ENCODE measurements around the gene ANKFN1.

The ANKFN1 gene

DNA sequence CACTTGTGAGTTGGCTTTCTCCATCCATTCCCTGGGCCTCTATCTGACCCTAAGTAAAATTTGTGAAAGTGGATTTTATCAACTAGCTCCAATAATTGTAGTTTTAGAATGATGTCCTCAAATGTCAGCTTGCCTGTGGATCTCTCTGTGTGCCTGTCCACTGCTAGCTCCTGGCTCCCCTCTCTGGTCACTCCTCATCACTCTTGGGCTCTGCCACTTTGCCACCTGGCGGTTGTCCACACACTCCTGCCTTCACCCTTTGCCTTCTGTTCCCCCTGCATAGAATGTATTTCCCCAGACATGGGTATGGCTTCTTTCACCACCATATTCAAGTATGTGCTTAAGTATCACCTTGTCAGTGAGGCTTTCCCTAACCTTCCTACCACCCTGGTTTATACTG lies 19.8 kb downstream of the ANKFN1 start:
- DNase-seq (ENCODE audit: low read depth, low spot score): no peak
- H3K4me3 ChIP-seq (ENCODE audit: low read length): no peak overlapping the region

DNA sequence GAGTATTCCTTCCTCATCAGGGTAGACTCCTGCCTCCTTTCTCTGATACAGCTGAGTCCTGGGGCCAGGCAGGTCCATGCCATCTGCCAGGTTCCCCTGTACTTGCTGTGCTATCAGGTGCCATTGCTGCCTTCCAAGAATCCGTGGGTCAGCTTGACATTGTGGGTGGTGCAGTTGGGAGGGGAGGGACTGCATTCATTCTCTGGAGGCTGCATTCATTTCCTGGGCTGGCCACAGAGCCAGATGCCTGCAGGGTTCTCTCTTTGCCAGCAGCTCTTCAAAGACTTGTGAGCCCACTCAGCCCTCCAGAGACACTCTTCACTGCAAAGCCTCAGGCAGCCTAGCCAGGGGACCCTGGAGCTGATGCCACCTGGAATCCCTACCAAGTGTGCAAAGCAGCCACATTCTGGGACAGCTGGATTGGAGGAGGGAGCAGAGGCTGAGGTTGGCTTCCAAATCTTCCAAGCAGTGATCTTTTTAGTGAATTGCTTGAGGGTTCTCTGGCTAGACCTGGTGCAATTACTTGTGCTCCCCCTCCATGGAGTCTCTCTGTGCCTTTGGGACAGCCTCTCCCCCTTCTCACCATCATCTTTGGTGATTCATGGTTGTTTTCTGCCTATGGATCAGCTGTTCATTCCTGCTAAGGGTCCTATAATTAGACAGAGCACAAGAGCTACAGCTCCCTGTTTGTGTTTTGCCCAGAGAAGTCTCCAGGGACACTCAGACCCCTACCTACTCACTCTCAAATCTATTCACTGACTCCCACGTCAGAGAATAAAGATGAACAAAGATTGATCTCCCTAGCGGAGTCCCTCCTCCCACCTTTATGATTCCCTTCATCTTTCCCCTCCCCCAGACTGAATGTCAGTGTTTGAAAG lies 20.9 kb downstream of the ANKFN1 start:
- DNase-seq (ENCODE audit: low read depth, low spot score): peak; percentile 64
- H3K4me3 ChIP-seq (ENCODE audit: low read length): no peak overlapping the region

DNA sequence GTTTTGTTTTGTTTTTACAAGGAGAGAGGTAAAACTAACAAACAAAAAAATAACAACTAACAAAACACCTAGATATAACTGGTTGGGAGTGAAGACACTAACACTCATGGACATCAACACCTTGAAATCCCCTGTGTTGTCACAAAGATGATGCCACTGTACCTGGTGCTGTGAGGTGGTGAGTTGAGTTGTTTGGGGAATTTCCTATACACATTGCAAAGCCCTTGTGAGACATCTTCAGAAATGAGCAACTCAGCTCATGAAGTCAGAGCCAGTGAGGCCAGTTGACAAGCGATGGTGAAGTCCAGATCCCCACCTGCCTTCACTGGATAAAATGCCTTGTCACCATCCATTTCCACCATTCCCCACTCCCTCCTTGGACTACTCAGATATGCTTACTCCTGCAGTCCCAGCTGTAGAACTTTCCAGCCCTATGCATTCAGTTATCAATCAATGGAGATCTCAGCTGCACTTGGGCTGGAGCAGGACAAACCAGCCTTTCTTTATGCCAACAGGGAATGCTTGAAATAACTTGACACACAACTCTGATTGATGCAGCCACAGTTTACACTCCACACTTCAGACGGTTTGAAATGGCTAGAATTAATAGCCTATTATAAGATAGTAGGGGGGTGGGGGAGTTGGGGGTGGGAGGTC lies 22.2 kb downstream of the ANKFN1 start:
- no peak overlapping the region for H3K4me3 ChIP-seq (ENCODE audit: low read length)

DNA sequence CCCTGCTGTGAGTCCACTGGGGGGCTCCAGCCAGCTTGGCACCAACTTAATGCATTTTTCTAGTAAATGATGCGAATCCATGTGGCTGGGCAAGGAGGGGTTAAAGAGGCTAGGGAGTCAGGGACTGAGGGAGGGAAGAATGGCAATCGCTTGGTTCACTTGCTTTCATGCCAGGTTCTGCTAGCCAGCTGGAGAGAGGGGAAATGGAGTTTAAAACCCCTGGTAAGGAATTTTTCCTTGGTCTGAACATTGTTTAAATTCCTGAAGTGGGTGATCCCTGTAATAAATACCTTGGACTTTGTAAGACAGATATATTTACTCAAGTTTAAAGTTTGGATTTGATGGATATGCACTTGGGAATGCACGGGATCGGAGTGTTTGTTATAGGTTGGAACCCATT lies 22.8 kb downstream of the ANKFN1 start:
- no peak overlapping the region for H3K4me3 ChIP-seq (ENCODE audit: low read length)
- no peak for DNase-seq (ENCODE audit: low read depth, low spot score)

More for the DNA sequence above, 22.2 kb downstream of the ANKFN1 start:
- no peak for DNase-seq (ENCODE audit: low read depth, low spot score)

GRCh38 chr17:56177361-56177760 lies 24.1 kb downstream of the ANKFN1 start:
- no peak overlapping the region for H3K4me3 ChIP-seq (ENCODE audit: low read length)
- no peak for DNase-seq (ENCODE audit: low read depth, low spot score)

GRCh38 chr17:56178203-56178602 lies 24.9 kb downstream of the ANKFN1 start:
- H3K4me3 ChIP-seq (ENCODE audit: low read length): no peak overlapping the region
- no peak for DNase-seq (ENCODE audit: low read depth, low spot score)

DNA sequence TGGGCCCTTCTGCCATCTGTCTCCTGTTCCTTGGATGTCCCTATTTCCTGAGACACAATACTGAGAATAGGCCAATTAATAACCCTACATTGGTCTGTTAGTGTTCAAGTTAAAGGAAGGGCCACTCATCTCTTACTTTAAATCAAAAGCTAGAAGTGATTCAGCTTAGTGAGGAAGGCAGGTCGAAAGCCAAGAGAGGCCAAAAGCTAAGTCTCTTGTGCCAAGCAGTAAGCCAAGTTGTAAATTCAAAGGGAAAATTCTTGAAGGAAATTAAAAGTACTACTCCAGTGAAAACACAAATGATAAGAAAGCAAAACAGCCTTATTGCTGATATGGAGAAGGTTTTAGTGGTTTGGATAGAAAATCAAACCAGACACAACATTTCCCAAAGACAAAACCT lies 28.8 kb downstream of the ANKFN1 start:
- no peak for DNase-seq (ENCODE audit: low read depth, low spot score)
- no peak overlapping the region for H3K4me3 ChIP-seq (ENCODE audit: low read length)

GRCh38 chr17:56184650-56185049 lies 31.4 kb downstream of the ANKFN1 start:
- H3K4me3 ChIP-seq (ENCODE audit: low read length): no peak overlapping the region
- no peak for DNase-seq (ENCODE audit: low read depth, low spot score)

GRCh38 chr17:56185491-56186221 lies 32.4 kb downstream of the ANKFN1 start:
- no peak overlapping the region for H3K4me3 ChIP-seq (ENCODE audit: low read length)
- no peak for DNase-seq (ENCODE audit: low read depth, low spot score)

DNA sequence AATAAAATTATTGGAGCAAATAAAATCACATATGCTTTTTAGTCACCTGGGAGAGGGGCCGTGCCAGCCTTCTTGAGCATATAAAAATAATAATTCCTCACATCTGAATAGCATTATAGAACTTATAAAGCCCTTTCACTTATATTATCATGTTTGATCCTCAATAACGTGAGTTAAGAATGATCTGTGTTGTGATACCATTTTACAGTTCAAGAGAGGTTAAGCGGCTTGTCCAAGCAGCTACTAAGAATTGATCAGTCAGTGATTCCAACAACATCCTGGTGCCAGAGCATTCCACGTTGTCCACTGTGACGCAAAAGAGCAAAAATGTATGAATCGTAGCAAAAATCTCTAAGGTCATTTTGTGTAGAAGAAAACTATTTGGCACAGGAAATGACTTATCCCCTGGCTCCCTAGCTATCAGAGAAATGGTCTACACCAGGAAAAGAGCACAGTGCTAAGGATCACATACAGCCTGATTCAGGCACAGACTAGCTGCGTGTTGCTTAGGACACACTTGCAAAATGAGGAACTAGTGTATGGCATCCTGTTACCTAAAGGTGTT lies 33.0 kb downstream of the ANKFN1 start:
- no peak for DNase-seq (ENCODE audit: low read depth, low spot score)
- no peak overlapping the region for H3K4me3 ChIP-seq (ENCODE audit: low read length)

DNA sequence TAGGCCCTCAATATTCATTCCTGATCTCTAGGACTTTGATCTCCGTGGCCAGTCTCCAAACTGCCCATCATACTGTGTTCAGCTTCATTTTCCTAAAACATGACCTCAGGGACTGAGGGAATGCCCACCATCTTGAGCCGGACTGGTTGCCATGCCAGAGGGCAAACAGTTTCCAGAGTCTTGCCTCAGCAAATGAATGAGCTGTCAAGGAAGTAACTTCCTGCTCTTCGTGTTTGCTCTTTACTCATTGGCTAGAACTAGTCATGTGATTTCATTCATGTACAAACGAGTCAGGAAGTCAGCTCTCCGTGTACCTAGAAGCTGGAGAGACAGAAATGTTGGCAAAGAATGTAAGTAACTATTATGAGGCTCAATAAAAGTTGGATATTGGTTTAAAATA lies 50.2 kb downstream of the ANKFN1 start:
- no peak overlapping the region for H3K4me3 ChIP-seq (ENCODE audit: low read length)
- DNase-seq (ENCODE audit: low read depth, low spot score): no peak

- no peak for DNase-seq (ENCODE audit: low read depth, low spot score)
- H3K4me3 ChIP-seq (ENCODE audit: low read length): no peak overlapping the region
Measured at GRCh38 chr17:56206351-56206750, 53.1 kb downstream of the ANKFN1 start.

GRCh38 chr17:56213031-56213430 lies 59.8 kb downstream of the ANKFN1 start:
- no peak for DNase-seq (ENCODE audit: low read depth, low spot score)

GRCh38 chr17:56217921-56218320 lies 64.6 kb downstream of the ANKFN1 start:
- no peak for DNase-seq (ENCODE audit: low read depth, low spot score)
- no peak overlapping the region for H3K4me3 ChIP-seq (ENCODE audit: low read length)

More at GRCh38 chr17:56213031-56213430, 59.8 kb downstream of the ANKFN1 start:
- H3K4me3 ChIP-seq (ENCODE audit: low read length): no peak overlapping the region

DNA sequence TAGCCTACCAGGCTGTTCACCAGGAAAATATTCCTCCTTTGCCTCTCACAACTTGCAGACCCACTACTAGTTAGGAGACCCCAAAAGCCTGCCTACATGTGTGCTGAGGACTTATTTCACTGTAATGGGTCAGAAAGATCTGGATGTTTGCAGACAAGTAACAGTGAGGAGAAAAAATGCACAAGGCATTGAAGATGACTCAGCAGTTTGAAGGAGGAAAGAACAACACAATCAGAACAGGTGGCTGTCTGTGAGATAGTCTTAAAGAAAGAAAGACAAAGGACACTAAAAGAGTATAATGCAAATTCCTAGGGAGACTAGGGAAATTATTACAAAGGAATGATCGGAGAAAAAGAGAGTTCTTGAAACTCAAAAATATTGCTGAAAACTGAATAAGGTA lies 69.0 kb downstream of the ANKFN1 start:
- peak; percentile 23 for DNase-seq (ENCODE audit: low read depth, low spot score)

DNA sequence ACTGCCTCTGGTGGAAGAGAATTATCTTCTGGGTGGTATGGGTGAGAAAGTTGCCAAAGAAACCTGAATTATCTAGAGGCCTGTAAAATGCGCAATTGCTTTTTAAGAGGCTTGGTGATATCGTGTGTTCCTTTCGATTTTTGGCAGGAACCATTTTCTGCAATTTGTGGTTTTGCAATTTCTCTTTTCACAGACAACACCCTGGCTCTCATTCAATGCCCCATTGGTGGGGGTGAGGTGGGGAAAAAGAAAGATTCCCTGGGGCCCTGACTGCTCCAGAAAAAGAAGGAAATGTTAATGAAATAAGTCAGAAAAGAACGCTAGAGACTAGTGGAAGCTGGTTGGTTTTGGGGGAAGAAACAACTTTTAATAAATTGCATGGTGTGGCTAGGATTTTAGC lies 77.4 kb downstream of the ANKFN1 start:
- H3K4me3 ChIP-seq (ENCODE audit: low read length): no peak overlapping the region
- DNase-seq (ENCODE audit: low read depth, low spot score): no peak

More for the DNA sequence above, 69.0 kb downstream of the ANKFN1 start:
- H3K4me3 ChIP-seq (ENCODE audit: low read length): no peak overlapping the region

- no peak overlapping the region for H3K4me3 ChIP-seq (ENCODE audit: low read length)
- DNase-seq (ENCODE audit: low read depth, low spot score): no peak
Measured at GRCh38 chr17:56231252-56231651, 78.0 kb downstream of the ANKFN1 start.

- no peak overlapping the region for H3K4me3 ChIP-seq (ENCODE audit: low read length)
- DNase-seq (ENCODE audit: low read depth, low spot score): no peak
Measured at GRCh38 chr17:56231693-56232092, 78.4 kb downstream of the ANKFN1 start.

DNA sequence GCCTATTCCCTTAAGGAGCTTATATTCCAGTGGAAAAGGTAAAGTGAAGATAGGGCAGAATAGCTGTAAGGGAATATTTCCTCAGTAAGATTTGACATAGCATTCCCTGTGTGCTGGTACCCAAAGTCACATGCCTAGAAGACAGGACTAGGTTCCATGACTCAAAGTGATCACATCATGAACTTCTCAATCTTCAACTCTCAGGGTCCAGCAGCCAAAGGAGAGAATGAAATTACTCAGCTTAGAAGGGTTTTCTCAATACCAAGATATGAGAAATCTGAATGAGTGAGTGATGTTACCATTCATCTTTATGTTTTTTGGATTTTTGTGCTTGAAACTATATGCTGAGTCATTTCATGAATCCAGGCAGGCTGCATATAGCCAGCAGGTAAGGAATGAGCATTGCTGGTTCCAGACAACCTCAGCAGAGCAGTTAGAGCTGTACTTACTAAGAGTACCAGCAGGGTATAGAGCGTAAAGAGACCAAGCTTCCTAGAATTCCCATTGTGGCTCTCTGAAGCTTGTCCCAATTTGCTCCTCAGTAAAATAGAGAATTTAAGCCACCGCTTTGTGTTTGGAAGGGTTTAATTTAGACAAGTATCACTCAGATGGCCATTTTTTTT lies 91.1 kb downstream of the ANKFN1 start:
- DNase-seq (ENCODE audit: low read depth, low spot score): no peak
- H3K4me3 ChIP-seq (ENCODE audit: low read length): no peak overlapping the region
